PC-3 (cell line): Measurements from ENCODE around the gene MAP7D3.

ENCODE experiments used
- EZH2 ChIP-seq: fragments of 300-600 bp; sonication (generic); IDR thresholded peaks from one replicate; pipeline ENCODE4 v1.6.1; 2017; ENCODE audit warnings: antibody characterized with exemption, mild to moderate bottlenecking, low read length; ENCODE audit not compliant: unreplicated experiment
- EZH2phosphoT487 ChIP-seq: fragments of 300-600 bp; sonication (generic); IDR thresholded peaks from 2 replicates; pipeline ENCODE4 v1.6.1; 2018; ENCODE audit warnings: mild to moderate bottlenecking, antibody characterized with exemption, low read length, borderline replicate concordance
- TF ChIP-seq, protein P1 (sequence below): fragments of 300-600 bp; sonication (generic); conservative IDR thresholded peaks from 2 replicates; pipeline ENCODE4 v1.5.1; 2017; ENCODE audit warnings: antibody characterized with exemption, low read depth, mild to moderate bottlenecking, low read length

- TF ChIP-seq, protein P1, sequence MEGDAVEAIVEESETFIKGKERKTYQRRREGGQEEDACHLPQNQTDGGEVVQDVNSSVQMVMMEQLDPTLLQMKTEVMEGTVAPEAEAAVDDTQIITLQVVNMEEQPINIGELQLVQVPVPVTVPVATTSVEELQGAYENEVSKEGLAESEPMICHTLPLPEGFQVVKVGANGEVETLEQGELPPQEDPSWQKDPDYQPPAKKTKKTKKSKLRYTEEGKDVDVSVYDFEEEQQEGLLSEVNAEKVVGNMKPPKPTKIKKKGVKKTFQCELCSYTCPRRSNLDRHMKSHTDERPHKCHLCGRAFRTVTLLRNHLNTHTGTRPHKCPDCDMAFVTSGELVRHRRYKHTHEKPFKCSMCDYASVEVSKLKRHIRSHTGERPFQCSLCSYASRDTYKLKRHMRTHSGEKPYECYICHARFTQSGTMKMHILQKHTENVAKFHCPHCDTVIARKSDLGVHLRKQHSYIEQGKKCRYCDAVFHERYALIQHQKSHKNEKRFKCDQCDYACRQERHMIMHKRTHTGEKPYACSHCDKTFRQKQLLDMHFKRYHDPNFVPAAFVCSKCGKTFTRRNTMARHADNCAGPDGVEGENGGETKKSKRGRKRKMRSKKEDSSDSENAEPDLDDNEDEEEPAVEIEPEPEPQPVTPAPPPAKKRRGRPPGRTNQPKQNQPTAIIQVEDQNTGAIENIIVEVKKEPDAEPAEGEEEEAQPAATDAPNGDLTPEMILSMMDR, result no peak
- TF ChIP-seq EZH2phosphoT487 (no peak), EZH2 (no peak)
Measured at GRCh38 chrX:136246201-136246600, 5.0 kb downstream of the MAP7D3 start.
